Embryonic facial prominence (tissue), 1 donor: ENCODE measurements around the gene DNASE1L2.

Source experiments
- DNase-seq: peaks from one replicate; pipeline ENCODE4 v3.0.0-alpha.2; 2016; ENCODE audit errors: extremely low spot score

Gene DNASE1L2

DNA sequence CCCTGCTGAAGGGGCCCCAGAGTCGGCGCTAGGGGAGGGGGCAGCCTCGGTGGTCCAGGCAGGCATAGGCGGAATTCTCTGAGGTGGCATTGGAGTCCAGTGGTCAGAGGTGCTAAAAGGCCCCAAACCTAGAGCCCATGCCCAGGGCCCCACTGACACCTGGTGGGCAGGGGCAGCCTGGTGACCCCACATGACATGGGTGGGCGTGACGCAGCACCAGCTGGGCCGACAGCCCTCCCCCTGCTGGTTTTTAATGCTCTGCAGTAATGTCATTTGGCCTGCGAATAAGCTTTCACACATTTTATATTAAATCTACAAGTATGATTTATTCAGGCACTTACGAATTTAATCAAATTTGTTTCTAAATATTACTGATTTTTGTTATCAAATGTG is 33.8 kb downstream of the DNASE1L2 start:
- DNase-seq: no peak

DNA sequence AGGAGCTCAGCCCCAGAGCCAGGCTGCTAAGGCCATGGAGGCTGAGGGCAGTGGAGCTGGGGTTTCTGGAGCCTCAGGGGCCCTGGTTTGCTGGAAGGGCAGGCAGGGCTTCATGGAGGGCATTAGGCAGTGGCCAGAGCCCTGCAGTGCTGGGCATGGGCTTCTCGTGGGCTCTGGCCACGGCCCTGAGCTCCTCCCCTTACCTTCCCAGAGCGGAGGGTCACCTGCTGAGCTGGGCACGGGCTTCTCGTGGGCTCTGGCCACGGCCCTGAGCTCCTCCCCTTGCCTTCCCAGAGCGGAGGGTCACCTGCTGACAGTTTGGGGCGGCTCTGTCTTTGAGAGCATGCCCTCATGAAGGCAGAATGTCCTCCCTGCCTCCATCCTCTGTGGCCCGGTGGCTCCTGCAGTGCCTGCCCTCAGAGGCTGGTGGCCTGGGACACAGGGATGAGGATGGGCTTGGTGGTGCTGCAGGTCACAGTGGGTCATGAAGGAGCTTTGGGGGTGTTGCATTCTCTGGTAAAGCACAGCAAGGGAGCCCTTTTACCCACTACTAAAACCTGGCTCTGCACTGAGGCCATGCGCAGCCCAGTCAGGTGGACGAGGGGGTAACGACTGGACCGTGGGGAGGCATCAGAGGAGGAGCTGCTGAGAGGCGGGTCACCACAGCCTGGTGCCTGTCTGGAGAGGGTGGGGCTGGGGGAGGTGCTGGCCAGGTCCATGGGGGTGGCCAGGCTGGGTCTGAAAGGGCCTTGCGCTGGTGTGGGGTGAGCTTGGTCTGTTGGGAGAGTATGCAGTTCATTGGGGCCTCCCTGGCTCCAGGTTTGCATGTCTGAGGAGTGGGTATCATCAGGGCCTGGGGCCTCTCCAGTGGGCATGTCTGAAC is 34.6 kb downstream of the DNASE1L2 start:
- no peak for DNase-seq

DNA sequence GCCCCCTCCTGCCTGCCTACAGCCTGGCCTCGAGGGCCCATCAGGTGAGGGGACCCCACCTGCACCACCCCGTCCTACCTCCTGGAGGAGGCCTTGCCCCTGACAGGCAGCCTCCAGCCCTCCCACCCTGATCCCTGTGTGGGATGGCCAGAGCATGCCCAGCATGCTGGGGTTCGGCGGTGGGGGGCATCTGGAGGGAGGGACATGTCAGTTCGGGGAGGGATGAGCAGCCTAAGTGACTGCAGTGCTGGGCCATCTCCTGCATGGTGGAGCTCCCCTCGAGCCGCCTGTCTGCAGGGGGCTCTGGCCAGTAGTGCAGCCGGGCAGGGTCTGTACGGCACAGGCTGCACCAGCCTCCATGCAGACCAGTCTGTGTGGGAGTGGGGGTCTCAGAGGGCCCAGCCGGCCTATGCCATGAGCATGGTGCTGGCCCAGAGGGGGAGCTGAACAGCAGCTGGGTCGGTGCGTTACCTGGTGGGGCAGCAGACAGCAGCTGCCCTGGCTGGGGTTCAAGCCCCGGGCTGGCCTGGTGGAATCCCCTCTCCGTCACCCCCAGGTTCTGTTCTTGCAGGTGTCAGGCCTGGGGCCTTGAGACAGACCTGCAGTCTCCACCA is 35.7 kb downstream of the DNASE1L2 start:
- no peak for DNase-seq

DNA sequence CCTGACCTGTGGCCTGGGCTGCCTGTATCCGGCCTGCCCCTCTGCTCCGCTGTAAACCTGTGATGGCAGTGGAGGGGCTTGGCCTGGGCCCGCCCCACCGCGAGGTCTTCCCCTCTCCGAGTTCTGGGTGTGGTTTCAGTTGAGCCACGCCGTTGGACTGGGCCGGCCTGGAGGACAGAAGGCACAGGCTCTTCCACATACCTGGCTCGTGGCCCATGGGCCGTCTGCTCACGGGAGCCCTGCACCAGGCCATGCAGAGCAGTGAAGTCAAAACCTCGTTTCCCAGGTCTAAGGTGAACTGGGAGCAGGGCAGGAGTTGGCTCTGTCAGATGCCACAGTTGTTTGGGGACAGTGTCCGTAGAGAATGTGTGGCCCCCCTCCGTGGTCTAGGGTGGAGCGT is 37.2 kb downstream of the DNASE1L2 start:
- DNase-seq: no peak

DNA sequence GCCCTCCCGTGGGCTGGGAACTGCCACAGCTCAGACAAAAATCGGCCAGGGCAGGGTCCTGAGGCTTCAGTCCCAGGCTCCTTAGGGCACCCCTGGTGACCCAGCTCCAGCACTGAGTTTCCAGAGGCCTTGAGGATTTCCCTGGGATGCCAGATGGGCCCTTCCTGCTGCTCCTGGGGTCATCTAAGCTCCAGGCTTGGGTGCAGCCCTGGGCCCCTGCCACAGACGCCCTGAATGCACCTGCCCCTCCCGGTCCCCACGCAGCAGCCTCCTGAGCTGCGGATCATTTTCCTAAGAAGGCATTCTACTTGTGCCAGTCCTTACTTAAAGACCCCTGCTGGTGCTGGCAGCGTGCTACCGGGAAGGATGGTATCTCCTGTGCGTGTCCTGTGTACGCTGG is 37.7 kb downstream of the DNASE1L2 start:
- no peak for DNase-seq

DNA sequence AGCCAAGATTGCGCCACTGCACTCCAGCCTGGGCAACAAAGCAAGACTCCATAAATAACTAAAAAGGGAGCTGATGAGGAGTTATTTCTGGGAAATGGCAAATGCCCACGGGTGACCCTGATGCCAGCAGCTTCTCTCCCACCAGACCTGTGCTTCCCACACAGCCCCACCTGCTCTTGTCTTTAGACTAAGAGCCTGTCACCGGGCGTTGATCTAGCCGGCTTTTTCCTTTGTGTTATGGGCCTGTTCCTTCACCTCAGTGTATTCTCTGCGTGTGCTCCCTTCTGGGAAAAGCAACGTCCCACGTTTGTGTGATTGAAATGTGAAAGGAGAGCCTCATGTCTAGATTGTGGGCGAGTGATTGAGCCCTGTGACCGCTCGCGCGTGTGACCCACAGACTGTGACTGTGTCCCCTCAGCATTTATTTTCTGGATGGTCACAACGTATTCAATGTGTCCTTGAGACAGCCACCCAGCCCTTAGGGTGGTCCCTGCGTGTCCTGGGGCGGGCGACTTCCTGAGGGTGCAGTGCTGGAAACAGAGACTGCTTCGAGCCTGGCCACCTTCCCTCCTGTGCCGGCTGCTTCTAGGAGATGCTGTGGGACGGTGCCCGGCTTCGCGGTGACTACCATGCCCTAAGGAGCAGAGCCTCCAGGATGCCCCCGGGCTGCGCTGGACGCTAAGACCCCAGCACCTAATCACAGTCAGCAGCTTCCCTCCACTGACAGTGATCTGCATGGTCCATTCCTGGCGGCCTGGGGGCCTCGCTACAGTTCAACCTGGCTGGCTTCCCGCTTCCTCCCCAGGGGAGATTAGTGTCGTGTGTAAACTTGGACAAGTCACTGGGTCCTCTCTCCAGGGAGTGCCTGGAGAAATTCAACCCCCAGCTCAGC is 39.5 kb downstream of the DNASE1L2 start:
- no peak for DNase-seq

DNA sequence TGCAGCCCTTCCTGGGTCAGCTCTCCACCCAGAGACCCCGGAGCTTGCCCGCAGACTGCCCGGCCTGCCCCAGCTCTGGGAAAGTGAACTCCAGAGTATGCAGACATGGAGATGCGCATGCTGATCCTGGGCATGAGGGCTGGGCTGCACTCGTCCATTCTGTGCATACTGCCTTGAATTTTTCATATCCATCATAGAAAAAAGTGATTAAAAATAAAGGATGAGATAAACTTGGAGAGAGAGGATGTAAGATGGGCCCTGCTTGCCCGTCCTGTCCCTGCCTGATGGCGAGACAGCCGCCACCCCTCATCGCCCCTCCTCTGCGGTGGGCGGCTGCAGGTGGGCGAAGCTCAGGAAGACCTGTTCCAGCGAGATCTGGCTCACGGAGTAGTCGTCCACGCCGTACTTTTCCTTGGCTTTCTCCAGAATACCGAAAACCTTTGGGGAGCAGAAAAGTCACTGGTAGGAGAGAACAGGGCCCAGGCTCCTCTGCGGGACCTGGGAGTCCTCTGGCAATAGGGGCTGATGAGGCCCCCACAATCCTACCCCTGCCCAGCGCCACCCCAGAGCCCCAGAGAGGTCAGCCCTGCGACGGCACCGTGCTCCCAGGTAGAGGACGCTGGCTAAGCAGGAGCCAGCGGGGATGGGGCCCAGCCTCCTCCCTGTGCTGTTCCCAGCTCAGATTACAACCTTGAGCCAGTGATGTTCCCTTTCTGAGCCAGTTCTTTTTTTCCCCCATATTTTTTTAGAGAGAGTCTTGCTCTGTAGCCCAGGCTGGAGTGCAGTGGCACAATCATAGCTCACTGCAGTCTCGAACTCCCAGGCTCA is 40.3 kb downstream of the DNASE1L2 start:
- DNase-seq: no peak

DNA sequence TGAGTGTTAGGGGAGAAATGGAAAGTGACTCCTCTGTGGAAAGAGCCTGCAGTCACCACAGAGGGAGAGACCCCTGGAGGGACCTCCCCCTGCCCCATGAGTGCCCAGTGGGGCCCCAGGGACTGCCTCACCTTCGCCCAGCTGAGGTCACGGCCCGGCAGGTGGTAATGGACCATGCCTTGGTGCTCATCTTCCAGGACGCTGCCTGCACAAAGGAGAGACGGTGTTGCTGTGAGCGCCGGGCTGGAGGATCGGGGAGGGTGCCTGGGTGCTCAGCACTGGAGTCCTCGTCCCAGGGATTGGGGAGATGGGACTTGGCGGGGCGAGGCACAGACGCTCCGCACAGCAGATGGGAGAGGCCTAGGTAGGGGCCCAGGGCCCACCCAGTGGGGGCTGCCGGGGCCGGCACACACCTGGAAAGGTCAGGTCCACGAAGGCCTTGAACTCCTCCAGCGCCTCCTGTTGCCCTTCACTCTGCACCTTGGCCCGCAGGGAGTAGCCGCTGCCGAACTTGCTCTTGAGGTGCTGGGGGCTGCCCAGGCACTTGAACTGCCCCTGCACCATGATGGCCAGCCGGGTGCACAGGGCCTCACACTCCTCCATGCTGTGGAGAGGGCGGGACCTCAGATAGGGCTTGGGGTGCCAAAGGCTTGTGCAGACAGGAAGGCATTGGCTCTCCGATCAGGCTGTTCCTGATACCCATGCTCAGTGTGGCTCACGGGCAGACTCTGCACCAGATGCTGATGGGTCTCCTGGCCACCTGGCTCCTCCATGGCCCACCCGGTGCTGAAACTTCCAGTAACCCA is 41.4 kb downstream of the DNASE1L2 start:
- no peak for DNase-seq

DNA sequence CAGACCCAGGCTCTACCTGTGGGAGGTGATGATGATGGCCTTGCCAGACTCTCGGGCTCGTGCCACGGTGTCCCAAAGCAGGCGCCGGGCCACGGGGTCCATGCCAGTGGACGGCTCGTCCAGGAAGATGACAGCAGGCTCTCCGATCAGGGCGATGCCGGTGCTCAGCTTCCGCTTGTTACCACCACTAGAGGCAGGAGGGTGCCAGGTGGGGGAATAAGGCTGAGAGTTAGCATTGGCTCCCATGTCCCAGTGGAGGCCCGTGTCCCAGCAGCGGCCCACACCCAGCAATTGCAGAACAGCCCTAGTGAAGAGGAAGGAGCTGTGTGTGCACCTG is 42.0 kb downstream of the DNASE1L2 start:
- no peak for DNase-seq

DNA sequence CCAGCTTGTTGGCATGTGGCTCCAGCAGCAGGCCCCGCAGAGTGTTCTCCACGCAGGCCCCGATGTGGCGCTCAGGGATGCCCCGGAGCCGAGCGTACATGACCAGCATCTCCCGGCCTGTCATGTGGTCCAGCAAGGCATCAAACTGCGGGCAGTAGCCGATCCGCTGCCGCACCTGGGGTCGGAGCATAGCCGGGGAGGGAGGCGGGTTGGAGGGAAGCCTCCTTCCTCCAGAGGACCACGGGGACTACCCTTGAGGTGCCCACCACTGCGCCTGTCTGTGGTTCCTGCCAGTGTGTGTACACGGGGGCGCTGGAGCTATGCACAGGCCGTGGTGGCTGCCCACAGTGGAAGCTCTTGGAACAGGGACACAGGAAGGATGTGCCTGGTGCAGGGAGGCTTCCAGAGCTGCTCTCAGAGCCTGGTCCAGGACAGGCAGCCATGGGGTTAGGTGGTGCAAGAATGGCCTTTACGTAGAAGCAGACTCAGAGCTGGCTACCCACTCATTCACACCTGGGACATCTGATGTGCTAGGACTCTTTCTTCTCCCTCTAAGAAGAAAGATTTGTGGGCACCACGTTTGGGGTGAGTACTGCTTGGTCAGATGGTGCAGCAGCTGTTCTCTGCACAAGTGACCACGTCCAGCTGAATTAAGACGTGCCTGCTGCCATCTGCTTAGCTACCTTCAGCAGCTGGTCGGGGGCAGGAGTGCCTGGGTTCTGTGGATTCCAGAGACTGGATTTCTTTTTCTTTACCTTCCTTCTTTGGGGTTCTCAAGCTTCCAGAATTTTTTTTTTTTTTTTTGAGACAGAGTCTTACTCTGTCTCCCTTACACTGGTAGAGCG is 42.9 kb downstream of the DNASE1L2 start:
- DNase-seq: no peak

DNA sequence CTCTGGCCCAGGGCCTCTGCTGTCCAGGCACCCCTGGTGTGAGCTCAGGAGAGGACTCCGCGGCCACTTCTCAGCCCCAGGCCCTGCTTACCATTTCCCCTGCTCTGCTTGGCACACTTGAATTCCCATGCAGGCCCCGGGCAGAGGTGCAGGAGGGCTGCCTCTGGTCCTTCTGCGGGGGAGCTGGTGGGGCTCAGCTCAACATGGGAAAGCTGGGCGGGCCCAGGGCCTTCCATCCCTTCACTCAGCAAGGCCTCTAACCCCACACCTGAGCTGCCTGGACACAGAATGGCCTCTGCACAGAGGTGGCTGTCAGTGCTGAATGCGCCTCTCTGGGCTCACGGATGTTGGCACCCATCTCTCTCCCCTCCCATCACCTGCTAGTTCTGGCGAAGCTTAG is 44.2 kb downstream of the DNASE1L2 start:
- DNase-seq: no peak

DNA sequence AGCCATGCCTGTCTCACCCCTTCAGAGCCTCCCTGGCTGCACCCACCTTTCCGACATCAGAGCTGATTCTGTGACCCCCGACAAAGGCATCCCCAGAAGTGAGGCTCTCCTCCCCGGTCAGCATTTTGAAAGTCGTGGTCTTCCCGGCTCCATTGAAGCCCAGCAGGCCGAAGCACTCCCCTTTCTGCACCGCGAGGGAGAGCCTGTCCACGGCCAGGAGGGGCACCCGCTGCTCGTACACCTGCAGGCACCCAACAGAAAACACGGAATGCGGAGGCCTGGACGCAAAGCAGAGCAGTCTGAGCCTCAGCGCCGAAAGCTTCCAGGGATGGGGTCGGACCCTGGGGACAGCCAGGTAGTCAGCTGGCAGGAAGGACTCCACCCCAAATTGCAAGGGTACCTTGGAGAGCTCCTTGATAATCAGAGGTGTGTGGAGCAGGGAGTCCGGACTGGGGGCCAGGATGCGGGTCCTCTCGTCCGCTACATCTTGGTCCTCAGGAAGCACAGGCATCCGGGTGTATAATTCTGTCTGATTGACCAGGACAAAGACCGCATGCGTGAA is 44.8 kb downstream of the DNASE1L2 start:
- no peak for DNase-seq

DNA sequence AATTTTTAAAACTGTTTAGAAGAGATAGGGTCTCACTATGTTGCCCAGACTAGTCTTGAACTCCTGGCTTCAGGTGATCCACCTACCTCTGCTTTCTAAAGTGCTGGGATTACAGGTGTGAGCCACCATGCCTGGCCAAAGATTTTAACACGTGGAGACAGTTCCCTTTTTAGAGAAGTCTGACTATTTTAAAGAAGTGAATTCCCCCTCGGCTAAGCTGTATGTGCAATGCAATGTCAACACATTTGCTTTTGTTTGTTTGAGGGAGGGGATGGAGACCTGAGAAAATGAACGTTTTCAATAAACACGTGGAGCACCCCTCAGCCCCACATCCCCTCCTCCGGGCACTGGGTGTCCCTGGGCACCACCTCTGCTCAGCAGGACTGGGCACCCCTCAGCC is 46.0 kb downstream of the DNASE1L2 start:
- DNase-seq: no peak

DNA sequence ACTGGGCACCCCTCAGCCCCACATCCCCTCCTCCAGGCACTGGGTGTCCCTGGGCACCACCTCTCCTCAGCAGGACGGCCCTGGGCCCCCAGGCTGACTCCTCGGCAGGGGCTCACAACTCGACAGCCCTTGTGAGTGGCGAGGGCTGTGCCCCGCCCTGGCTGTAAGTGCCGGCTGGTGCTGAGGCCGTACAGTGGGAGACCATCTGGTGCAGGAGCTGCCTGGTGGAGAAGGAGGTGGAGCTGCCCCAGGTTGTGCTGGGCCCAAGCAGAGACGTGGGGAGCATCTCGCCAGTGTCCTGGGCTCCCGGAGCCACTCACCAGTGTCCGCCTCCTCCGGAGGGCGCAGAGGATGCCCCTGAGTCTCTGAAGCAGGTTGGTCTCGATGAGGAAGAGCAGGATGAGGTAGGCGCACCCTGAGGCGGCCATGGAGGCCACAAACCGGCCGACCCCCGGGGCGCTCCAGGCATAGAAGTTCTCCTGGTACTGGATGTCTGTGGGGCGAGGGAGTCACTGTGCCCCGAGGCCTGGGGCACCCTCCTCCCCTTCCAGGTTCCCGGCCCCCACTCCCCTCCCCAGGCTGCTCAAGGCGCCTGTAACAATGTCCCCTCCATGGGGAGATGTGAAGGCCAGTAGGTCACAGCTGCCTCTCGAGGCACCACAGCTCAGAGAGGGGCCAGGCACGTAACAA is 46.8 kb downstream of the DNASE1L2 start:
- DNase-seq: no peak

DNA sequence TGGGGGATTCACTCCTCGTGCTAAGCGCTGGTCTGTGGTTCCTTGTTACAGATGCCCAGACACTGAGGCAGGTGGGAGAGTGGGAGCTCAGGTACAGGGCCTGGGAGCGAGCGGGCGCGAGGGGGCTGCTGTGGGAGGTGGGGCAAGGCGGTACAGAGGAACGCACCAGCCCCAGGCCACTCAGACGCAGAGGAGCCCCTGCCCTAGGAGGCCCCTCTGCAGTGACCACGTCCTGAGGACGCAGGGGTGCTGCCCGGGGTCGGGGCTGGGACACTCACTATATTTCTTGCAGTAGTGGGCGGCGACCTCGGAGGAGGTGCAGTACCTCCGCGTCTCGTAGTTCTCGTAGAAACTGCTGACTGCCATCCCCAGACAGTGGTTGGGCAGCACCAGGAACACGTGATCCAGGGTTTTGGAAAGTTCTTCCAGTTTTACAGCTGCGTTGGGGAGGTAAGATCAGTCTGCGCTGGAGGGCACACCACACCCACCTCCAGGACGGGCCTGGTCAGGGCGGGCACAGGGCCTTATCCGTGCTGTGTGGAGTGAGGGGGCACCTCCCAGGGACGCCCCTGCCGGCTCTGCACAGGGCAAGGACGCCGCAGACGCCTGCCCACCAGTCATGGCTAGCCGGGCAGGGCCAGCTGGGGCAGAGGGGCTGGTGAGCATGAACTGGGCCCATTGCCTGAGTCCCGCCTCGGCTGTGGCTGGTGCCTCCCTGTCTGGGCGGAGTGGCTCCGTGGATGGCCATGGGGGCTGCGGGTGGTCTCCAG is 47.9 kb downstream of the DNASE1L2 start:
- no peak for DNase-seq

DNA sequence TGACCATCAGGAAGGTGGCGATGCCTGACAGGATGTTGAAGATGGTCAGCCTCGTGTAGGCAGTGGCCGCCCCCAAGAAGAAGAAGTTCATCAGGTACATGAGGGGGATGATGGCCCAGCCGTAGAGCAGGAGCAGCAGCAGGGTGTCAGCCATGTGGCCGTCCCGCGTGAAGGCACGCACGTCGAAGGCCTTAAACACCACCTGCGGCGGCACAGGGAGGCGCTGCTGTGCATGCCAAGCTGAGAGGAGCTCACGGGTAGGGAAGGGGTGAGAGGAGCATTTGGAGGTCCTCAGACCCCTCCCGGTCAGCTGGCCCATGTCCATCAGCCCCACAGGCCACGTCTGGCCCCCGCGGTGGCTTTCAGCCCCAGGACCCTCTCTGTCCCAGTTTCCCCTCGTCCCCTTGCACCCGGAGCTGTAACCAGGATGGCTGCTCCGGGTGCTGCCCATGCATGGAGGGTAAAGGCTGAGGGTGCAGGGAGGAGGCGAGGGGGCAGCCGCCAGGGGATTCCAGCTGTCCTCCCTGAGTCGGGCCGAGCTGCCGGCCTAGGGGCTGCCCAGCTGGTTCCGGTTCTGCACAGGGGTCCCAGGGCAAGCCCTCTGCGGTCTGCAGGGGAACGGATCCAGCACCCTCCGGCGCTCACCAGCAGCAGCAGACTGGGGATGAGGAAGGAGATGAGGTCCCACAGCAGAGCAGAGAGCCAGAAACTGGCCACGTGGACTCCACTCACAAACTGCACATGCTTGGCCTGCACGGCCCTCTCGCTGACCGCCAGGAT is 48.7 kb downstream of the DNASE1L2 start:
- DNase-seq: no peak

DNA sequence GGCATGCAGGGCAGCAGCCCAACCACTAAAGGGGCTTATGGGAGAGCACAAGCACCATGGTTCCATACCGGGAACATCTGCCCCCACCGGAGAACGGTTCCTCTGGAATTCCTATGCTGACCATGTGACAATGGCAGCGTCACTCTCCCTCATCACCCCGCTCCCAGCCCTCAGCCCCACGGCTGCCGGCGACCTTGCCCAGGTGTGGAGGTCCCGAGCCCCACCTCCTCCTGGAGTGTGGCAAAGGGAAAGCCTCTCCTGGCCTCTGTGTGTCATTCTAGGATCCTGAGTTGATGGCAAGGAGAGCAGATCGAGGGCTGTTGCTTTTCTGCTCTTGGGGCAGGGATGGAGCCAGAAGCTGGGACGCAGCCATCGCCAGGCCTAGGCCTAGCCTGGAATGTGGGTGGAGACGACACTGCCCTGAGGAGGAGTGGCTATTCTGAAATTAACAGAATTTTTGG is 49.5 kb downstream of the DNASE1L2 start:
- no peak for DNase-seq
